Measurements from ENCODE around the gene IL37.
"Not testable (repeated sequence)": the region's sequence is repeated elsewhere in the genome, so short reads cannot be mapped to it uniquely, and the experiment has no call there.

IL37 gene

GRCh38 chr2:112923237-112923966 is 12.4 kb downstream of the IL37 start:
- H3K4me3 Mint-ChIP-seq, result no peak overlapping the region
- peaks cover 11% of the 10 kb centered on the region for H3K4me1 Mint-ChIP-seq (ENCODE audit: low read depth)
- no peaks in the 10 kb centered on the region for H3K9me3 Mint-ChIP-seq
- intact Hi-C loops (cut with micrococcal nuclease), result no loop called here
- H3K36me3 Mint-ChIP-seq (ENCODE audit: low read depth), result no peaks in the 10 kb centered on the region
- no peak overlapping the region for H3K27ac Mint-ChIP-seq
- H3K27me3 Mint-ChIP-seq, result peaks cover 4% of the 10 kb centered on the region

- Mint-ChIP-seq H3K4me1 (ENCODE audit: low read depth) (peaks cover 11% of the 10 kb centered on the region), H3K27ac (no peak overlapping the region), H3K36me3 (ENCODE audit: low read depth) (no peaks in the 10 kb centered on the region), H3K4me3 (no peak overlapping the region), H3K9me3 (no peaks in the 10 kb centered on the region), H3K27me3 (peaks cover 5% of the 10 kb centered on the region)
- intact Hi-C loops (cut with micrococcal nuclease), result no loop called here
Measured at GRCh38 chr2:112923967-112924338, 13.0 kb downstream of the IL37 start.

- Mint-ChIP-seq H3K27me3 (peaks cover 2% of the 10 kb centered on the region), H3K4me1 (ENCODE audit: low read depth) (peaks cover 11% of the 10 kb centered on the region), H3K4me3 (no peak overlapping the region), H3K27ac (no peak overlapping the region), H3K36me3 (ENCODE audit: low read depth) (no peaks in the 10 kb centered on the region), H3K9me3 (no peaks in the 10 kb centered on the region)
- intact Hi-C loops (cut with micrococcal nuclease), result no loop called here
Measured at GRCh38 chr2:112924360-112924759, 13.4 kb downstream of the IL37 start.

GRCh38 chr2:112924821-112925220 is 13.9 kb downstream of the IL37 start:
- H3K4me3 Mint-ChIP-seq, result no peak overlapping the region
- intact Hi-C loops (cut with micrococcal nuclease), result no loop called here
- H3K4me1 Mint-ChIP-seq (ENCODE audit: low read depth), result peaks cover 11% of the 10 kb centered on the region
- no peaks in the 10 kb centered on the region for H3K36me3 Mint-ChIP-seq (ENCODE audit: low read depth)
- no peaks in the 10 kb centered on the region for H3K9me3 Mint-ChIP-seq
- no peak overlapping the region for H3K27ac Mint-ChIP-seq
- H3K27me3 Mint-ChIP-seq, result peaks cover 2% of the 10 kb centered on the region

GRCh38 chr2:112926707-112927106 is 15.7 kb downstream of the IL37 start:
- intact Hi-C loops (cut with micrococcal nuclease), result no loop called here
- Mint-ChIP-seq H3K36me3 (ENCODE audit: low read depth) (no peaks in the 10 kb centered on the region), H3K9me3 (no peaks in the 10 kb centered on the region), H3K27ac (no peak overlapping the region), H3K27me3 (peaks cover 2% of the 10 kb centered on the region), H3K4me3 (no peak overlapping the region), H3K4me1 (ENCODE audit: low read depth) (peaks cover 11% of the 10 kb centered on the region)

- no peak overlapping the region for H3K27ac Mint-ChIP-seq
- no peak overlapping the region for H3K4me3 Mint-ChIP-seq
- no peaks in the 10 kb centered on the region for H3K9me3 Mint-ChIP-seq
Measured at GRCh38 chr2:112927745-112928144, 16.8 kb downstream of the IL37 start.

GRCh38 chr2:112933261-112933660 is 22.3 kb downstream of the IL37 start:
- intact Hi-C loops (cut with micrococcal nuclease), result no loop called here
- Mint-ChIP-seq H3K36me3 (ENCODE audit: low read depth) (no peaks in the 10 kb centered on the region), H3K27me3 (peaks cover 2% of the 10 kb centered on the region), H3K4me1 (ENCODE audit: low read depth) (peaks cover 20% of the 10 kb centered on the region), H3K9me3 (no peaks in the 10 kb centered on the region), H3K27ac (no peak overlapping the region), H3K4me3 (no peak overlapping the region)

More at GRCh38 chr2:112927745-112928144, 16.8 kb downstream of the IL37 start:
- peaks cover 11% of the 10 kb centered on the region for H3K4me1 Mint-ChIP-seq (ENCODE audit: low read depth)
- peaks cover 2% of the 10 kb centered on the region for H3K27me3 Mint-ChIP-seq
- H3K36me3 Mint-ChIP-seq (ENCODE audit: low read depth), result no peaks in the 10 kb centered on the region
- intact Hi-C loops (cut with micrococcal nuclease), result no loop called here

GRCh38 chr2:112934117-112934516 is 23.2 kb downstream of the IL37 start:
- H3K27me3 Mint-ChIP-seq; H3K36me3 Mint-ChIP-seq (ENCODE audit: low read depth); H3K9me3 Mint-ChIP-seq; intact Hi-C loops (cut with micrococcal nuclease); H3K4me3 Mint-ChIP-seq; H3K27ac Mint-ChIP-seq: not testable (repeated sequence)
- peaks cover 25% of the 10 kb centered on the region for H3K4me1 Mint-ChIP-seq (ENCODE audit: low read depth)

GRCh38 chr2:112936927-112937232 is 25.9 kb downstream of the IL37 start:
- peak overlapping the region; percentile 53 for H3K27ac Mint-ChIP-seq
- H3K4me3 Mint-ChIP-seq, result no peak overlapping the region
- H3K4me1 Mint-ChIP-seq (ENCODE audit: low read depth), result peaks cover 25% of the 10 kb centered on the region
- H3K9me3 Mint-ChIP-seq, result no peaks in the 10 kb centered on the region
- intact Hi-C loops (cut with micrococcal nuclease), result no loop called here
- H3K27me3 Mint-ChIP-seq, result peaks cover under 1% of the 10 kb centered on the region
- no peaks in the 10 kb centered on the region for H3K36me3 Mint-ChIP-seq (ENCODE audit: low read depth)

GRCh38 chr2:112938904-112939303 is 27.9 kb downstream of the IL37 start:
- Mint-ChIP-seq H3K4me1 (ENCODE audit: low read depth) (peaks cover 25% of the 10 kb centered on the region), H3K27me3 (peaks cover 5% of the 10 kb centered on the region), H3K27ac (no peak overlapping the region), H3K9me3 (no peaks in the 10 kb centered on the region), H3K36me3 (ENCODE audit: low read depth) (no peaks in the 10 kb centered on the region), H3K4me3 (no peak overlapping the region)
- intact Hi-C loops (cut with micrococcal nuclease), result no loop called here

- peaks cover 25% of the 10 kb centered on the region for H3K4me1 Mint-ChIP-seq (ENCODE audit: low read depth)
- H3K27ac Mint-ChIP-seq, result no peak overlapping the region
- H3K27me3 Mint-ChIP-seq, result peaks cover 5% of the 10 kb centered on the region
- no peak overlapping the region for H3K4me3 Mint-ChIP-seq
- H3K9me3 Mint-ChIP-seq, result no peaks in the 10 kb centered on the region
- H3K36me3 Mint-ChIP-seq (ENCODE audit: low read depth), result no peaks in the 10 kb centered on the region
- intact Hi-C loops (cut with micrococcal nuclease), result no loop called here
Measured at GRCh38 chr2:112939425-112939824, 28.5 kb downstream of the IL37 start.

GRCh38 chr2:112940859-112941625 is 30.1 kb downstream of the IL37 start:
- peaks cover 22% of the 10 kb centered on the region for H3K4me1 Mint-ChIP-seq (ENCODE audit: low read depth)
- no peak overlapping the region for H3K4me3 Mint-ChIP-seq
- H3K27ac Mint-ChIP-seq, result no peak overlapping the region
- no peaks in the 10 kb centered on the region for H3K36me3 Mint-ChIP-seq (ENCODE audit: low read depth)
- intact Hi-C loops (cut with micrococcal nuclease), result loop anchor here (1.0 to 5.0 kb wide), 2 partner anchors 54 to 192 kb away; no protein-coding TSS in a partner anchor
- peaks cover 5% of the 10 kb centered on the region for H3K27me3 Mint-ChIP-seq
- H3K9me3 Mint-ChIP-seq, result no peaks in the 10 kb centered on the region

GRCh38 chr2:112941753-112942653 is 31.0 kb downstream of the IL37 start:
- H3K27me3 Mint-ChIP-seq, result peaks cover 5% of the 10 kb centered on the region

GRCh38 chr2:112942654-112943002 is 31.7 kb downstream of the IL37 start:
- Mint-ChIP-seq H3K4me3 (no peak overlapping the region), H3K36me3 (ENCODE audit: low read depth) (no peaks in the 10 kb centered on the region), H3K27me3 (peaks cover 5% of the 10 kb centered on the region), H3K4me1 (ENCODE audit: low read depth) (peaks cover 8% of the 10 kb centered on the region), H3K9me3 (no peaks in the 10 kb centered on the region), H3K27ac (no peak overlapping the region)
- intact Hi-C loops (cut with micrococcal nuclease), result loop anchor here (5.0 kb wide), 1 partner anchor 55 kb away; no protein-coding TSS in a partner anchor

More at GRCh38 chr2:112941753-112942653, 31.0 kb downstream of the IL37 start:
- H3K27ac Mint-ChIP-seq, result no peak overlapping the region
- H3K36me3 Mint-ChIP-seq (ENCODE audit: low read depth), result no peaks in the 10 kb centered on the region
- H3K4me1 Mint-ChIP-seq (ENCODE audit: low read depth), result peaks cover 13% of the 10 kb centered on the region
- no peaks in the 10 kb centered on the region for H3K9me3 Mint-ChIP-seq
- intact Hi-C loops (cut with micrococcal nuclease), result loop anchor here (1.0 to 5.0 kb wide), 2 partner anchors 55 to 193 kb away; no protein-coding TSS in a partner anchor
- no peak overlapping the region for H3K4me3 Mint-ChIP-seq
